Endodermal cell (in vitro differentiated cells): ENCODE data around the gene DNMT3L. TPM values are rescaled to one million over a fixed set of nuclear protein-coding genes. Genes with fewer than 3 reads are reported as not detected.
"Not testable (repeated sequence)": the region's sequence is repeated elsewhere in the genome, so short reads cannot be mapped to it uniquely, and the experiment has no call there.

Source experiments
- DNase-seq: peaks from one replicate; pipeline ENCODE4 v3.0.0-alpha.2; 2017
- H3K27ac ChIP-seq: 2 replicates; pipeline ENCODE4 v1.5.1; 2013; ENCODE audit warnings: mild to moderate bottlenecking, low read depth, low read length, moderate library complexity
- H3K27me3 ChIP-seq: 2 replicates; pipeline ENCODE4 v1.6.1; 2013; ENCODE audit warnings: mild to moderate bottlenecking, low read length, moderate library complexity; ENCODE audit not compliant: insufficient read depth, control insufficient read depth, poor library complexity, severe bottlenecking
- H3K36me3 ChIP-seq: 2 replicates; pipeline ENCODE4 v1.7.0; 2013; ENCODE audit warnings: mild to moderate bottlenecking, low read length, moderate library complexity; ENCODE audit not compliant: control insufficient read depth, insufficient read depth
- H3K4me1 ChIP-seq: one replicate; pipeline ENCODE4 v1.7.0; 2013; ENCODE audit warnings: low read length; ENCODE audit not compliant: control insufficient read depth, insufficient read depth
- H3K4me3 ChIP-seq: 2 replicates; pipeline ENCODE4 v1.5.1; 2013; ENCODE audit warnings: mild to moderate bottlenecking, low read length, moderate library complexity
- H3K9ac ChIP-seq: 2 replicates; pipeline ENCODE4 v1.6.1; 2013; ENCODE audit warnings: mild to moderate bottlenecking, low read length, moderate library complexity; ENCODE audit not compliant: poor library complexity, severe bottlenecking; ENCODE audit errors: extremely low read depth
- H3K9me3 ChIP-seq: 2 replicates; pipeline ENCODE4 v1.6.1; 2013; ENCODE audit warnings: mild to moderate bottlenecking, low read length, moderate library complexity; ENCODE audit not compliant: control insufficient read depth
- H3K27ac Mint-ChIP-seq: 2 replicates; pipeline ENCODE4 v1.8.0; 2020; ENCODE audit warnings: mixed read lengths
- H3K27me3 Mint-ChIP-seq: 2 replicates; pipeline ENCODE4 v1.8.0; 2021; ENCODE audit warnings: mild to moderate bottlenecking, mixed read lengths; ENCODE audit not compliant: insufficient read depth
- H3K36me3 Mint-ChIP-seq: 2 replicates; pipeline ENCODE4 v1.8.0; 2020; ENCODE audit warnings: low read depth, mixed read lengths
- H3K4me1 Mint-ChIP-seq: 2 replicates; pipeline ENCODE4 v1.8.0; 2020; ENCODE audit warnings: mixed read lengths
- H3K4me3 Mint-ChIP-seq: 2 replicates; pipeline ENCODE4 v1.8.0; 2020; ENCODE audit warnings: mild to moderate bottlenecking, moderate library complexity, mixed read lengths
- H3K9me3 Mint-ChIP-seq: 2 replicates; pipeline ENCODE4 v1.8.0; 2020; ENCODE audit warnings: mild to moderate bottlenecking, mixed read lengths
- WGBS, 2 experiments: methylation state at CpG; one replicate each; pipeline versions ENCODE4 v1.1.5 to v1.1.7; 2013; ENCODE audit warnings: missing lambda C conversion rate in 2 of 2, mixed read lengths in 1 of 2; ENCODE audit not compliant: insufficient coverage in 1 of 2, insufficient read length in 1 of 2; 5-methylcytosine and 5-hydroxymethylcytosine counted together
- total RNA-seq, 2 donors: library from RNA; stranded (reverse); fragmentation: NEBNext Ultra II Directional in 1 of 2; extraction: Animal tissue kit (Norgen Biotek cat#: 25700) in 1 of 2; gene quantifications; 2 replicates in 1 of 2; 3 replicates in 1 of 2; pipeline ENCODE4 v1.2.1, GENCODE V29; 2021

The DNMT3L gene
- total RNA-seq, 2 donors from 2014 or later, result 1.3 TPM; not detected in 1

- H3K27ac Mint-ChIP-seq, H3K4me1 Mint-ChIP-seq, DNase-seq, H3K36me3 Mint-ChIP-seq, H3K4me1 ChIP-seq, H3K9me3 ChIP-seq, H3K9me3 Mint-ChIP-seq, H3K4me3 ChIP-seq, H3K9ac ChIP-seq, H3K36me3 ChIP-seq, H3K4me3 Mint-ChIP-seq, H3K27ac ChIP-seq, H3K27me3 Mint-ChIP-seq, H3K27me3 ChIP-seq: not testable (repeated sequence)
- WGBS, 2 experiments, result no CpG with 5 or more reads among the region's 5 CpGs
Observed at GRCh38 chr21:44223334-44223733, 38.4 kb downstream of the DNMT3L start.

DNA sequence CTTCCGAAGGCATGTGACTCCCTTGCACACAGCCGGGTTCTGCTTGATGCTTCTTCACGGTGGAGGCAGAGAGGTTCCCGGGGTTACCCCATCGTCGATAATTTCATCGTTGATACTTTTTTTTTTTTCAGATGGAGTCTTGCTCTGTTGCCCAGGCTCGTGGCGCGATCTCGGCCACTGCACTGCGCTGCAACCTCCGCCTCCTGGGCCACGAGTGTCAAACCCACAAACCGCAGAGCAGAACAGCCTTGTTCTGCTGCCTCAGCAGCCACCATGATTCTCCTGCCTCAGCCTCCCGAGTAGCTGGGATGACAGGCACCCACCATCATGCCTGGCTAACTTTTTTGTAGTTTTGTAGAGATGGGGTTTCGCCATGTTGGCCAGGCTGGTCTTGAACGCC, 41.0 kb downstream of the DNMT3L start:
- not testable (repeated sequence) for H3K9me3 ChIP-seq, H3K36me3 Mint-ChIP-seq, H3K9me3 Mint-ChIP-seq, H3K4me1 Mint-ChIP-seq, DNase-seq, H3K27ac ChIP-seq, H3K4me3 ChIP-seq, H3K9ac ChIP-seq, H3K27ac Mint-ChIP-seq, H3K4me1 ChIP-seq, H3K36me3 ChIP-seq, H3K27me3 Mint-ChIP-seq, H3K4me3 Mint-ChIP-seq, H3K27me3 ChIP-seq
- no CpG with 5 or more reads among the region's 18 CpGs for WGBS, 2 experiments

GRCh38 chr21:44218461-44218860, 43.2 kb downstream of the DNMT3L start:
- not testable (repeated sequence) for H3K27ac Mint-ChIP-seq, H3K36me3 Mint-ChIP-seq, H3K9me3 Mint-ChIP-seq, H3K9me3 ChIP-seq, H3K9ac ChIP-seq, H3K27ac ChIP-seq, H3K4me1 ChIP-seq, H3K4me3 ChIP-seq, H3K4me1 Mint-ChIP-seq, H3K27me3 ChIP-seq, H3K36me3 ChIP-seq, DNase-seq, H3K27me3 Mint-ChIP-seq, H3K4me3 Mint-ChIP-seq
- no CpG with 5 or more reads among the region's 8 CpGs for WGBS, 2 experiments

DNA sequence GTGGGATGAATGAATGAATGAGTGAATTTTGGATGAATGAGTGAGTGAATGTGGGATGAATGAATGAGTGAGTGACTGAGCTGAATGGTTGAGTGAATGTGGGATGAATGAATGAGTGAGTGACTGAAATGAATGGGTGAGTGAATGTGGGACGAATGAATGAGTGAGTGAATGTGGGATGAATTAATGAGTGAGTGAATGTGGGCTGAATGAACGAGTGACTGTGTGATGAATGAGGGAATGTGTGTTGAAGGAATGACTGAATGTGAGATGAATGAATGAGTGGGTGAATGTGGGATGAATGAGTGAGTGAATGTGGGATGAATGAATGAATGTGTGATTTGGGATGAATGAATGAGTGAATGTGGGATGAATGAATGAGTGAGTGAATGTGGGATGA, 49.7 kb downstream of the DNMT3L start:
- not testable (repeated sequence) for H3K36me3 ChIP-seq, H3K4me1 ChIP-seq, H3K9me3 ChIP-seq, H3K4me3 Mint-ChIP-seq, DNase-seq, H3K27ac Mint-ChIP-seq, H3K9me3 Mint-ChIP-seq, H3K36me3 Mint-ChIP-seq, H3K4me3 ChIP-seq, H3K27me3 ChIP-seq, H3K27ac ChIP-seq, H3K9ac ChIP-seq, H3K4me1 Mint-ChIP-seq, H3K27me3 Mint-ChIP-seq
- WGBS, 2 experiments, result no CpG with 5 or more reads among the region's 2 CpGs

DNA sequence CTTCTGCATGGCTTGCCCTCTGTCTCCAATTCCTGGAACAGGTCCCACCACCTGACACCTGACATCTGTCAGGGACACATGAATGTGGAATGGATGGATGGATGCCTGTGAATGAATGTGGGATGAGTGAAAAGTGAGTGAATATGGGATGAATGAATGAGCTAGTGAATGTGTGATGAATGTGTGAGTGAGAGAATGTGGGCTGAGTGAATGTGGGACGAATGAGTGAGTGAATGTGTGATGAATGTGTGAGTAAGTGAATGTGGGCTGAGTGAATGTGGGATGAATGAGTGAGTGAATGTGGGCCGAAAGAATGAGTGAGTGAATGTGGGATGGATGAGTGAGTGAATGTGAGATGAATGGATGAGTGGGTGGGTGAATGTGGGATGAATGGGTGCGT, 50.1 kb downstream of the DNMT3L start:
- not testable (repeated sequence) for H3K4me3 ChIP-seq, H3K9me3 Mint-ChIP-seq, H3K27ac Mint-ChIP-seq, H3K9ac ChIP-seq, H3K27me3 ChIP-seq, H3K4me1 Mint-ChIP-seq, DNase-seq, H3K9me3 ChIP-seq, H3K4me1 ChIP-seq, H3K36me3 ChIP-seq, H3K4me3 Mint-ChIP-seq, H3K27me3 Mint-ChIP-seq, H3K36me3 Mint-ChIP-seq, H3K27ac ChIP-seq
- WGBS, 2 experiments, result no CpG with 5 or more reads among the region's 3 CpGs

GRCh38 chr21:44207860-44208646, 53.6 kb downstream of the DNMT3L start:
- not testable (repeated sequence) for DNase-seq

More at GRCh38 chr21:44207860-44208646, 53.6 kb downstream of the DNMT3L start:
- not testable (repeated sequence) for H3K4me1 ChIP-seq, H3K4me3 Mint-ChIP-seq, H3K9me3 ChIP-seq, H3K27me3 Mint-ChIP-seq, H3K4me1 Mint-ChIP-seq, H3K9ac ChIP-seq, H3K4me3 ChIP-seq, H3K27ac Mint-ChIP-seq, H3K36me3 Mint-ChIP-seq, H3K27me3 ChIP-seq, H3K9me3 Mint-ChIP-seq, H3K27ac ChIP-seq, H3K36me3 ChIP-seq
- WGBS, 2 experiments, result no CpG with 5 or more reads among the region's 15 CpGs
